ENCODE data around the gene ITGAE. TPM values are rescaled to one million over a fixed set of nuclear protein-coding genes. Genes with fewer than 3 reads are reported as not detected.
A peak's percentile ranks its signal among the peaks of the same experiment; 100 is the strongest.

ITGAE gene
- total RNA-seq, 2 experiments from 2014 or later = 31.8 to 32.4 TPM

DNA sequence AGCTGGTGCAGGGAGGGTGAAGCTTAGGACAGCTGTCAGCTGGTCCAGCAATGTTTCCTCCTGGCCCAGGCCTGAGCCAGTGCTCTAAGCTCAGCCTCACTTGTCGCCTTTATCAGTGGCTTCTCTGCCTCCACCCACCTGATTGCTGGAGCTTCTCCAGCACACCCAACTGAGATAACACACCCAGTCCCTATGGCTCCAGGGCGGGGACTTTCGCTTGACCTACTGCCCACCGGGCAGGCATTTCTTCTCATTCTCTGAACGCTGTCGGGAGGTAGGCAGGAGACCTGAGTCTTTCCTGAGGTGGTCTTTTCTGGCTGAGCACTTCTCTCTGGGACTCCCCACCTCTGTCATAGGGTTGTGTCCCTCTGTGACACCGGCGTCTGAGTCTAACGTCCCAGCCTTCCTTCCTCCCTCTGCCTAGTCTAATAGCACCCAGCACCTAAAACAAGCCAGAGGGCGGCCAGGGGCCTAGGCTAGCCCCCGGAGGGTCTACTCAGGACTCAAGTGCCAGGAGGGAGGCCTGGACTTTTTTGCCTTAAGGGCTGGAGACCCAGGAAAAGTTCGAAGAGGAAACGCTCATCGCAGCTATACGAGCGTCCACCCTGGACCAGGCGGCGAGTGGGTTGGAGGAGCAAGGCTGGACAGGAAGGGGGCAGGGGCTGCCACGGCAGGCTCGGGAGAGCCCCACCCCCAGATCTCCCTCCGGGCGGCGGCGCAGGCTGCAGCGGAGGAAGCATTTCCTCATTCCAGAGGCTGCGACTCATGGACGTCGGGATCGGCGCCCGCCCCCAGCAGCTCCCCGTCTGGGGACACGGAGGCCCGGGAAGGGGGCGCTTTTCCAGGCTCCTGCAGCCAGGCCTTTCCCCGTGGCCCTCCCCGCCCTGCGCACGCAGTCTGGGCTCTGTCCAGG lies 133.4 kb downstream of the ITGAE start:
- ChIA-PET POLR2A (interaction anchor here (0.9 to 1.9 kb wide), 5 partner anchors 8 to 44 kb away, joined by 3 to 10 read pairs (median 4); no protein-coding TSS in a partner anchor), CTCF (interaction anchor here (1.0 to 1.3 kb wide), 3 partner anchors 39 to 619 kb away, joined by 3 to 4 read pairs (median 3); no protein-coding TSS in a partner anchor)
- H3K9me3 Mint-ChIP-seq = no peaks in the 10 kb centered on the region
- no peak overlapping the region for H3K27ac Mint-ChIP-seq
- peaks cover 16% of the 10 kb centered on the region for H3K4me1 Mint-ChIP-seq (ENCODE audit: low read depth)
- H3K36me3 Mint-ChIP-seq (ENCODE audit: low read depth) = peaks cover 13% of the 10 kb centered on the region
- no peak for ATAC-seq
- peak; percentile 9 for DNase-seq
- intact Hi-C loops (cut with micrococcal nuclease) = no loop called here
- TF ChIP-seq, protein P1, sequence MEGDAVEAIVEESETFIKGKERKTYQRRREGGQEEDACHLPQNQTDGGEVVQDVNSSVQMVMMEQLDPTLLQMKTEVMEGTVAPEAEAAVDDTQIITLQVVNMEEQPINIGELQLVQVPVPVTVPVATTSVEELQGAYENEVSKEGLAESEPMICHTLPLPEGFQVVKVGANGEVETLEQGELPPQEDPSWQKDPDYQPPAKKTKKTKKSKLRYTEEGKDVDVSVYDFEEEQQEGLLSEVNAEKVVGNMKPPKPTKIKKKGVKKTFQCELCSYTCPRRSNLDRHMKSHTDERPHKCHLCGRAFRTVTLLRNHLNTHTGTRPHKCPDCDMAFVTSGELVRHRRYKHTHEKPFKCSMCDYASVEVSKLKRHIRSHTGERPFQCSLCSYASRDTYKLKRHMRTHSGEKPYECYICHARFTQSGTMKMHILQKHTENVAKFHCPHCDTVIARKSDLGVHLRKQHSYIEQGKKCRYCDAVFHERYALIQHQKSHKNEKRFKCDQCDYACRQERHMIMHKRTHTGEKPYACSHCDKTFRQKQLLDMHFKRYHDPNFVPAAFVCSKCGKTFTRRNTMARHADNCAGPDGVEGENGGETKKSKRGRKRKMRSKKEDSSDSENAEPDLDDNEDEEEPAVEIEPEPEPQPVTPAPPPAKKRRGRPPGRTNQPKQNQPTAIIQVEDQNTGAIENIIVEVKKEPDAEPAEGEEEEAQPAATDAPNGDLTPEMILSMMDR (IDR thresholded peaks at IDR 0.05) = no peak
- no peaks in the 10 kb centered on the region for H3K27me3 Mint-ChIP-seq
- peak overlapping the region; percentile 98 for H3K4me3 Mint-ChIP-seq

DNA sequence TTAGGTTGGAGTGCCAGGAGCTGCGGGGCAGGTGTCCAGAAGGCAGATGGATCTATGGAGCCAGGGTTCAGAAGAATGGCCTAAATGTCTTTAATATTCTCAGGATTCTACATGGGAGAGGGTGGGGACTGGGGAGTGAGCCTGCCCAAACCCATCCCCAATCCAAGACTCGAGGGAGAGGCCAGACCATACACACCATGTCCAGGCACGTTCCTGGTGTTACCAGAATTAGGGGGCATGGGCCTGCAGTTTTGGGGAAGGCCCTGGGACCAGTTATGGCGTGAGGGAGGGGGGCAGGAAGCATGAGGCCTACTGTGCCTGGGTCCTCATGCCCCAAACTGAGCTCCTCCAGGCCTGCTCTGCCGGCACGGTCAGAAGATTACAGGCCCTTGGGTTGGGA lies 134.5 kb downstream of the ITGAE start:
- TF ChIP-seq, protein P1 (IDR thresholded peaks at IDR 0.05) = no peak
- no peaks in the 10 kb centered on the region for H3K9me3 Mint-ChIP-seq
- H3K27ac Mint-ChIP-seq = no peak overlapping the region
- ATAC-seq (no peak), DNase-seq (no peak)
- ChIA-PET POLR2A (interaction anchor here (0.6 to 1.9 kb wide), 6 partner anchors 9 to 57 kb away, joined by 3 to 10 read pairs (median 4); partner anchors contain the start of genes CTNS and TRPV1), CTCF (interaction anchor here (1.0 kb wide), 1 partner anchor 162 kb away, joined by 4 read pairs; no protein-coding TSS in a partner anchor)
- H3K4me1 Mint-ChIP-seq (ENCODE audit: low read depth) = peaks cover 14% of the 10 kb centered on the region
- no peak overlapping the region for H3K4me3 Mint-ChIP-seq
- intact Hi-C loops (cut with micrococcal nuclease) = no loop called here
- H3K36me3 Mint-ChIP-seq (ENCODE audit: low read depth) = peaks cover 9% of the 10 kb centered on the region
- no peaks in the 10 kb centered on the region for H3K27me3 Mint-ChIP-seq

DNA sequence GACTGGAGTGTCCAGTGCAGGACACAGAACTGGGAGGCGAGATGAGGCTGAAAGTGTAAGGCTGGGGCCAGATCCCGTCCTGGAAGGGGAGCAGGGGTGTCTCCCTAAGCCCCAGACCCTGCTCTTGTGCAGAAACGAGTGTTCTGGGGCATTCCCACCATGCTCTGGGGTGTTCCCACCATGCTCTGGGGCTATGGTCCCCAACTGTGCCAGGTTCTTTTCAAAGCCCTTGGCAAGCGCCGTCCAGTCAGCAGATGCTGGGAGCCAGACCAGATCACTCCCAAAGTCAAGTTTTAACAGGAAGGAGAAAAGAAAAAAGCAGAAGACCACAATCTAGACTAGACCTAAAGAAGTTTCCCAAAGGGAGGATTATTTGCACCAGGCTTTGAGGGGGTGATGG lies 135.2 kb downstream of the ITGAE start:
- H3K9me3 Mint-ChIP-seq = no peaks in the 10 kb centered on the region
- DNase-seq = no peak
- TF ChIP-seq, protein P1 (IDR thresholded peaks at IDR 0.05) = no peak
- CTCF ChIA-PET = no interaction called here
- H3K4me1 Mint-ChIP-seq (ENCODE audit: low read depth) = peaks cover 14% of the 10 kb centered on the region
- ATAC-seq = no peak
- no peak overlapping the region for H3K27ac Mint-ChIP-seq
- no peaks in the 10 kb centered on the region for H3K27me3 Mint-ChIP-seq
- POLR2A ChIA-PET = no interaction called here
- peaks cover 9% of the 10 kb centered on the region for H3K36me3 Mint-ChIP-seq (ENCODE audit: low read depth)
- intact Hi-C loops (cut with micrococcal nuclease) = no loop called here
- no peak overlapping the region for H3K4me3 Mint-ChIP-seq

Other genes with a start within 250 kb of the ITGAE start
- gene TRPV3, start 243.4 kb downstream of the ITGAE start, total RNA-seq = under 1 TPM; 0.25 to 0.67 TPM
- gene TRPV1, start 191.8 kb downstream of the ITGAE start, total RNA-seq = 1 to 10 TPM; 2.1 to 2.7 TPM
- gene SHPK, start 164.9 kb downstream of the ITGAE start, total RNA-seq = 10 to 100 TPM; 10.0 TPM
- 1 to 10 TPM; 6.4 to 9.3 TPM for gene CTNS, start 164.4 kb downstream of the ITGAE start, total RNA-seq
- 10 to 100 TPM; 14.3 to 15.1 TPM for gene TAX1BP3, start 132.6 kb downstream of the ITGAE start, total RNA-seq
- gene EMC6, start 132.4 kb downstream of the ITGAE start, total RNA-seq = 10 to 100 TPM; 50.8 to 58.7 TPM
- 10 to 100 TPM; 35.7 to 39.5 TPM for gene P2RX5, start 105.0 kb downstream of the ITGAE start, total RNA-seq
- gene HASPIN, start 77.3 kb downstream of the ITGAE start, total RNA-seq = 10 to 100 TPM; 20.7 to 21.3 TPM
- gene NCBP3, start 45.1 kb upstream of the ITGAE start, total RNA-seq = 10 to 100 TPM; 34.7 to 41.1 TPM
- 1 to 10 TPM; 6.7 to 6.9 TPM for gene CAMKK1, start 91.9 kb upstream of the ITGAE start, total RNA-seq
- 1 to 10 TPM in 1 of 2 experiments, under 1 TPM in 1; 0.43 to 1.7 TPM for gene P2RX1, start 115.3 kb upstream of the ITGAE start, total RNA-seq
- 100 to 1,000 TPM; 113 to 117 TPM for gene ATP2A3, start 163.2 kb upstream of the ITGAE start, total RNA-seq

Data from activated CD8-positive, alpha-beta T cell treated with anti-CD3 and anti-CD28 coated beads for 36 hours (primary cell).